Keratinocyte (primary cell): Measurements from ENCODE around the gene PRMT2. TPM values are rescaled to one million over a fixed set of nuclear protein-coding genes. Genes with fewer than 3 reads are reported as not detected.

Experiments
- DNase-seq: peaks from one replicate; pipeline ENCODE4 v3.0.0-alpha.2; 2011; ENCODE audit warnings: low read depth, missing footprints, low spot score
- FAIRE-seq: peaks from 2 replicates; lab custom pipeline; 2011; peaks lifted over from hg19 to GRCh38; lab: Jason Lieb, UNC
- H2AFZ ChIP-seq: 2 replicates; pipeline ENCODE4 v1.6.0; 2012; ENCODE audit warnings: low read length, control low read depth, inconsistent platforms; ENCODE audit not compliant: control insufficient read depth
- H3K27ac ChIP-seq: 2 replicates; pipeline ENCODE4 v1.5.1; 2011; ENCODE audit warnings: low read length; ENCODE audit not compliant: control insufficient read depth, insufficient read depth
- H3K27me3 ChIP-seq: 3 replicates; pipeline ENCODE4 v1.6.0; 2011; ENCODE audit warnings: low read length; ENCODE audit not compliant: control insufficient read depth, insufficient read depth; ENCODE audit errors: extremely low read depth
- H3K36me3 ChIP-seq, 2 experiments: 2 replicates in 1 of 2; 3 replicates in 1 of 2; pipeline ENCODE4 v1.5.1; 2011; ENCODE audit warnings: low read length in 2 of 2, mild to moderate bottlenecking in 1 of 2; ENCODE audit not compliant: control insufficient read depth in 2 of 2, insufficient read depth in 2 of 2; ENCODE audit errors: extremely low read depth in 1 of 2
- H3K4me1 ChIP-seq: 3 replicates; pipeline ENCODE4 v1.5.1; 2011; ENCODE audit warnings: low read length; ENCODE audit not compliant: control insufficient read depth, insufficient read depth; ENCODE audit errors: extremely low read depth
- H3K4me2 ChIP-seq: 3 replicates; pipeline ENCODE4 v1.6.0; 2011; ENCODE audit warnings: low read depth, low read length; ENCODE audit not compliant: control insufficient read depth, insufficient read depth; ENCODE audit errors: extremely low read depth
- H3K4me3 ChIP-seq, 3 experiments: fragments of 200-600 bp in 1 of 3; sonication (generic) in 1 of 3; 2 replicates in 2 of 3; 3 replicates in 1 of 3; pipeline ENCODE4 v1.5.1; 2011 to 2016; ENCODE audit warnings: low read length in 3 of 3, mild to moderate bottlenecking in 3 of 3, control low read depth in 2 of 3, inconsistent platforms in 1 of 3, low read depth in 1 of 3, mixed read lengths in 1 of 3, mixed run types in 1 of 3, moderate library complexity in 1 of 3; ENCODE audit not compliant: control insufficient read depth in 2 of 3, insufficient read depth in 2 of 3; ENCODE audit errors: extremely low read depth in 1 of 3
- H3K79me2 ChIP-seq: 2 replicates; pipeline ENCODE4 v1.6.0; 2012; ENCODE audit warnings: low read length; ENCODE audit not compliant: control insufficient read depth, insufficient read depth
- H3K9ac ChIP-seq: 3 replicates; pipeline ENCODE4 v1.6.0; 2011; ENCODE audit warnings: low read length; ENCODE audit not compliant: control insufficient read depth, insufficient read depth; ENCODE audit errors: extremely low read depth
- H3K9me1 ChIP-seq: 3 replicates; pipeline ENCODE4 v1.6.0; 2011; ENCODE audit warnings: low read length; ENCODE audit not compliant: control insufficient read depth, insufficient read depth; ENCODE audit errors: extremely low read depth
- H3K9me3 ChIP-seq: 2 replicates; pipeline ENCODE4 v1.5.1; 2012; ENCODE audit warnings: low read depth, low read length; ENCODE audit not compliant: control insufficient read depth
- H4K20me1 ChIP-seq: 3 replicates; pipeline ENCODE4 v1.6.0; 2011; ENCODE audit warnings: low read length; ENCODE audit not compliant: control insufficient read depth, insufficient read depth; ENCODE audit errors: extremely low read depth
- EZH2 ChIP-seq: IDR thresholded peaks from one replicate; pipeline ENCODE4 v1.6.1; 2012; ENCODE audit warnings: inconsistent platforms, mild to moderate bottlenecking, low read length, moderate library complexity
- dilution Hi-C: fragments of 300-500 bp; cut with MboI; formaldehyde crosslinking; loops from one replicate; pipeline ENCODE4 v1.7.0; 2020; ENCODE audit warnings: low sequenced_read_pairs; ENCODE audit not compliant: extremely low pct_ligation_motif_present
- polyA plus RNA-seq, 5 experiments: library from polyadenylated mRNA; depleted of rRNA in 3 of 5; stranded (reverse) in 3 of 5; stranded (forward) in 1 of 5; unstranded in 1 of 5; fragments of >200 nt; gene quantifications; 1 replicate in 1 of 5; 2 replicates in 3 of 5; 3 replicates in 1 of 5; pipeline versions ENCODE4 v1.2.1 to v1.2.3, GENCODE V29; 2011 to 2012; ENCODE audit warnings: missing spikeins in 2 of 5, low read depth in 1 of 5, low replicate concordance in 1 of 5
- TF ChIP-seq, protein P1 (sequence below), 3 experiments: IDR thresholded peaks in 1 of 3; conservative IDR thresholded peaks in 1 of 3; optimal IDR thresholded peaks in 1 of 3; 2 replicates in 2 of 3; 3 replicates in 1 of 3; pipeline versions ENCODE3 to v1.5.1; 2011; ENCODE audit warnings: low read length in 3 of 3, mild to moderate bottlenecking in 3 of 3, moderate library complexity in 2 of 3, control low read depth in 1 of 3, inconsistent platforms in 1 of 3; ENCODE audit not compliant: insufficient read depth in 2 of 3; ENCODE audit errors: extremely low read depth in 1 of 3

Gene PRMT2
- polyA plus RNA-seq, 1 donor (not counting 4 experiments of a cell fraction or from before 2014, with no cell fraction given) = 97.3 TPM

DNA sequence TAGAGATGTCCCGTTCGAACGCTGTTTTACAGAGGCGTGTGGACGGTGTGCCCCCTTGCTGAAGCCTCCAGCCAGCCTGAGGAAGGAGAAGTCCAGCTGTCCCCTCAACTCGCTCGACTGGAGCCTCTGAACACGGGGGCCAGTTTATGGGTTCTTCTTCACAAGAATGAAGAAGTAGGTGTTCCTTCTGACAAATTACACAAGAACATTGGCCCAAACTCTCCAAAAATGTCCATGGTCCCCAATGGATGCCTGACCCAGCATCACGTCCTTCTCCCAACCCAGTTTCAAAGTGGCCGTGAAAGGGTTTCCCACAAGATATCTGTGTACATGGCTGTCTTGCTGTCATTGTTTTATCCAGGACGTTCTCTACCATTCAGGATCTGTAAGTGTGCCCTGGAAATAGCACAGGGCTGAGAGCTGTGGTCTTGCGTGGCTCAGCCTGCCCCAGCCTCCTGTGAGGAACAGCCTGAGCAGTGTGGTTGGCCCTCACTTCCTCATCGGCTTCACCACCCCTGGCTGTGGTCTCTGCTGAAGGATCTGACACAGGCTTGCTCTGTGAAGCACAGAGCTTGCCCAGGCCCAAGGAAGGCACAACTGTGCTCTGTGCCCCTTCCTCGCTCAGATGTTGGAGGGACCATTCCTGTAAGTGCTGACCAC, 29.6 kb upstream of the PRMT2 start:
- Histone ChIP-seq H3K36me3 (no peaks in the 10 kb centered on the region), H4K20me1 (no peaks in the 10 kb centered on the region), H3K9ac (no peak overlapping the region), H3K27me3 (peaks cover 23% of the 10 kb centered on the region), H3K27ac (no peak overlapping the region), H3K79me2 (no peaks in the 10 kb centered on the region), H3K4me2 (no peak overlapping the region), H2AFZ (no peak overlapping the region), H3K4me3 (no peak overlapping the region), H3K9me3 (no peaks in the 10 kb centered on the region), H3K9me1 (no peaks in the 10 kb centered on the region), H3K4me1 (no peaks in the 10 kb centered on the region)
- no peak for DNase-seq
- no peak for FAIRE-seq
- dilution Hi-C loops = no loop called here
- no peak for TF ChIP-seq EZH2
- TF ChIP-seq, protein P1, sequence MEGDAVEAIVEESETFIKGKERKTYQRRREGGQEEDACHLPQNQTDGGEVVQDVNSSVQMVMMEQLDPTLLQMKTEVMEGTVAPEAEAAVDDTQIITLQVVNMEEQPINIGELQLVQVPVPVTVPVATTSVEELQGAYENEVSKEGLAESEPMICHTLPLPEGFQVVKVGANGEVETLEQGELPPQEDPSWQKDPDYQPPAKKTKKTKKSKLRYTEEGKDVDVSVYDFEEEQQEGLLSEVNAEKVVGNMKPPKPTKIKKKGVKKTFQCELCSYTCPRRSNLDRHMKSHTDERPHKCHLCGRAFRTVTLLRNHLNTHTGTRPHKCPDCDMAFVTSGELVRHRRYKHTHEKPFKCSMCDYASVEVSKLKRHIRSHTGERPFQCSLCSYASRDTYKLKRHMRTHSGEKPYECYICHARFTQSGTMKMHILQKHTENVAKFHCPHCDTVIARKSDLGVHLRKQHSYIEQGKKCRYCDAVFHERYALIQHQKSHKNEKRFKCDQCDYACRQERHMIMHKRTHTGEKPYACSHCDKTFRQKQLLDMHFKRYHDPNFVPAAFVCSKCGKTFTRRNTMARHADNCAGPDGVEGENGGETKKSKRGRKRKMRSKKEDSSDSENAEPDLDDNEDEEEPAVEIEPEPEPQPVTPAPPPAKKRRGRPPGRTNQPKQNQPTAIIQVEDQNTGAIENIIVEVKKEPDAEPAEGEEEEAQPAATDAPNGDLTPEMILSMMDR (optimal IDR thresholded peaks at IDR 0.05 in 1 of 3, IDR thresholded peaks at IDR 0.05 in 1 of 3, conservative IDR thresholded peaks at IDR 0.05 in 1 of 3; ENCODE audit: extremely low read depth in 1 of 3, insufficient read depth in 2 of 3, low read length in 3 of 3) = no peak

DNA sequence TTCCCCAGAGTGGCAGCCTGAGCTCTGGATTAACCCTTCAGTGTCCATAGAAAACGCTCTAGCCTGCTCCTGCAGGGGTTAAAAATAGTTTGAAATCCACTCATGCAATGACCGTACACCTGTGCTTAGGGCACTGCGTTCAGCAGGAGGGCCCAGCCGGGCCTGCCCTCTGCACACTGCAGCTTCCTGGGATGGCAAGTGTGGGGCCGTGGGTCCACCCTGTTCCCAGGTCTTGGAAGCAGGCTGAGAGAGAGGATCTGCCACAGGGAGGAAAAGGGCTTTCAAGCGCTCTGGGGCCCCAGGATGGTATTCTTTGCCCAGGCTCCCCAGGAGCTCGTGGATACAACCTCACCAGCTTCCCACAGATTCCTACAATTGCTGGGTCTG, 29.1 kb upstream of the PRMT2 start:
- H3K4me3 ChIP-seq = no peak overlapping the region
- no peaks in the 10 kb centered on the region for H3K9me1 ChIP-seq
- dilution Hi-C loops = no loop called here
- no peak overlapping the region for H3K27ac ChIP-seq
- no peak overlapping the region for H2AFZ ChIP-seq
- no peak for TF ChIP-seq EZH2
- TF ChIP-seq, protein P1 (optimal IDR thresholded peaks at IDR 0.05 in 1 of 3, IDR thresholded peaks at IDR 0.05 in 1 of 3, conservative IDR thresholded peaks at IDR 0.05 in 1 of 3; ENCODE audit: extremely low read depth in 1 of 3, insufficient read depth in 2 of 3, low read length in 3 of 3) = no peak
- no peaks in the 10 kb centered on the region for H3K9me3 ChIP-seq
- FAIRE-seq (no peak), DNase-seq (no peak)
- H3K4me1 ChIP-seq = no peaks in the 10 kb centered on the region
- H4K20me1 ChIP-seq = no peaks in the 10 kb centered on the region
- no peak overlapping the region for H3K9ac ChIP-seq
- H3K36me3 ChIP-seq = no peaks in the 10 kb centered on the region
- no peak overlapping the region for H3K4me2 ChIP-seq
- H3K79me2 ChIP-seq = no peaks in the 10 kb centered on the region
- peaks cover 23% of the 10 kb centered on the region for H3K27me3 ChIP-seq
